K562 (cell line): ENCODE results near the gene TMEM14C. TPM values are rescaled to one million over a fixed set of nuclear protein-coding genes. Genes with fewer than 3 reads are reported as not detected.

Experiments used
- CAMTA2 ChIP-seq: fragments of 250-450 bp; sonication (Bioruptor Pico); conservative IDR thresholded peaks from 2 replicates; pipeline ENCODE4 v1.5.1; 2022
- CBX1 ChIP-seq: sonication (generic); IDR thresholded peaks from 2 replicates; pipeline ENCODE4 v1.6.1; 2016; ENCODE audit warnings: antibody characterized with exemption, low read depth, mild to moderate bottlenecking
- CTCF ChIP-seq, 3 experiments: IDR thresholded peaks in 2 of 3; conservative IDR thresholded peaks in 1 of 3; 2 replicates each; pipeline ENCODE4 v1.5.1; 2011 to 2012; ENCODE audit warnings: low read length in 3 of 3, mild to moderate bottlenecking in 3 of 3, control low read depth in 2 of 3, improper control_type of control experiment in 1 of 3, inconsistent platforms in 1 of 3, low read depth in 1 of 3, mixed read lengths in 1 of 3, moderate library complexity in 1 of 3; ENCODE audit not compliant: insufficient read depth in 2 of 3
- EGR1 ChIP-seq: fragments of 450-650 bp; conservative IDR thresholded peaks from 2 replicates; pipeline ENCODE4 v1.6.1; 2017; ENCODE audit warnings: mild to moderate bottlenecking
- HSF4 ChIP-seq: fragments of 250-450 bp; sonication (Bioruptor Pico); IDR thresholded peaks from 2 replicates; pipeline ENCODE4 v2.1.2; 2022; ENCODE audit warnings: mild to moderate bottlenecking, moderate library complexity, borderline replicate concordance
- MYC ChIP-seq, 2 experiments: fragments of 250-450 bp in 1 of 2; sonication (Bioruptor Pico) in 1 of 2; IDR thresholded peaks; 2 replicates each; pipeline versions ENCODE4 v1.5.1 to v1.6.1; 2012 to 2021; ENCODE audit warnings: low read depth in 2 of 2, borderline replicate concordance in 1 of 2, improper control_type of control experiment in 1 of 2, low read length in 1 of 2, mild to moderate bottlenecking in 1 of 2, moderate library complexity in 1 of 2
- NR2F6 ChIP-seq: fragments of 450-650 bp; formaldehyde crosslinking; IDR thresholded peaks from 2 replicates; pipeline ENCODE4 v1.4.0; 2020; ENCODE audit warnings: mild to moderate bottlenecking
- SIRT6 ChIP-seq: IDR thresholded peaks from one replicate; pipeline ENCODE4 v1.6.1; 2012; ENCODE audit warnings: low read depth, mild to moderate bottlenecking, control low read depth, inconsistent platforms, low read length, moderate library complexity
- SRSF1 ChIP-seq: fragments of 200-400 bp; formaldehyde crosslinking; IDR thresholded peaks from 2 replicates; pipeline ENCODE4 v1.6.1; 2017; ENCODE audit warnings: mild to moderate bottlenecking, low read depth, low read length, moderate library complexity
- TEAD4 ChIP-seq, 2 experiments: sonication (generic) in 1 of 2; formaldehyde crosslinking in 1 of 2; IDR thresholded peaks; 2 replicates each; pipeline versions ENCODE4 v1.6.1 to v1.8.0; 2012 to 2022; ENCODE audit warnings: borderline replicate concordance in 1 of 2, inconsistent platforms in 1 of 2, low read length in 1 of 2, mild to moderate bottlenecking in 1 of 2, missing genetic modification reagents in 1 of 2
- U2AF2 ChIP-seq: fragments of 200-400 bp; formaldehyde crosslinking; optimal IDR thresholded peaks from 2 replicates; pipeline ENCODE3; 2017; ENCODE audit warnings: low read depth, mild to moderate bottlenecking, low read length
- polyA plus RNA-seq, 8 experiments: library from polyadenylated mRNA; depleted of rRNA in 4 of 8; stranded (reverse) in 5 of 8; unstranded in 3 of 8; fragments of >200 nt; fragmentation: Nextera tagmentation in 2 of 8; fragmentation: Illumina TruSeq in 1 of 8; extraction: Ambion mirVana in 2 of 8; extraction: Trizol in 1 of 8; gene quantifications; 2 replicates each; pipeline versions ENCODE4 v1.2.1 to v1.2.3, GENCODE V29; 2011 to 2014; ENCODE audit warnings: inconsistent platforms in 1 of 8, missing spikeins in 1 of 8
- total RNA-seq, 7 experiments: library from RNA; depleted of rRNA in 6 of 7; stranded (reverse); fragments of >200 nt in 6 of 7; fragmentation: Illumina TruSeq in 2 of 7; extraction: Trizol in 2 of 7; gene quantifications; 2 replicates each; pipeline versions ENCODE4 v1.2.1 to v1.2.3, GENCODE V29; 2011 to 2021; ENCODE audit warnings: low replicate concordance in 1 of 7
- TF ChIP-seq, protein P1 (sequence below): fragments of 450-650 bp; formaldehyde crosslinking; IDR thresholded peaks from 2 replicates; pipeline ENCODE4 v1.4.0; 2022; ENCODE audit warnings: mild to moderate bottlenecking, moderate library complexity
- TF ChIP-seq, protein P2 (sequence below): sonication (generic); formaldehyde crosslinking; IDR thresholded peaks from 2 replicates; pipeline ENCODE4 v1.8.0; 2022; ENCODE audit warnings: mild to moderate bottlenecking, missing genetic modification reagents, borderline replicate concordance
- TF ChIP-seq, protein P3 (sequence below): IDR thresholded peaks from 2 replicates; pipeline ENCODE4 v1.6.1; 2014; ENCODE audit warnings: antibody characterized with exemption
- TF ChIP-seq, protein P4 (sequence below): sonication (generic); formaldehyde crosslinking; IDR thresholded peaks from 2 replicates; pipeline ENCODE4 v1.8.0; 2023; ENCODE audit warnings: mild to moderate bottlenecking, missing genetic modification reagents

Gene TMEM14C
- total and polyA plus RNA-seq, 9 of the 15 experiments (the other 6 are each of a cell fraction or from before 2014, with no cell fraction given): 151 to 496 (median 263) TPM

GRCh38 chr6:10747251-10747972, 24.5 kb downstream of the TMEM14C start, which contains the start of gene TMEM14B (continued):
- no peak for TF ChIP-seq CTCF (IDR thresholded peaks at IDR 0.05 in 2 of 3, conservative IDR thresholded peaks at IDR 0.05 in 1 of 3; ENCODE audit: insufficient read depth in 2 of 3, low read depth in 1 of 3, low read length in 3 of 3)
- TF ChIP-seq CAMTA2 (CRISPR knock-in tag): no peak
- no peak for TF ChIP-seq HSF4
- peak; percentile 94 for TF ChIP-seq EGR1
- TF ChIP-seq MYC (IDR thresholded peaks at IDR 0.05; ENCODE audit: low read depth, low read length): peak; percentile 93
- TF ChIP-seq MYC (CRISPR knock-in tag; IDR thresholded peaks at IDR 0.05; ENCODE audit: borderline replicate concordance, low read depth): peak; percentile 62; the same call in 1 of the 2 replicates
- TF ChIP-seq, protein P1, sequence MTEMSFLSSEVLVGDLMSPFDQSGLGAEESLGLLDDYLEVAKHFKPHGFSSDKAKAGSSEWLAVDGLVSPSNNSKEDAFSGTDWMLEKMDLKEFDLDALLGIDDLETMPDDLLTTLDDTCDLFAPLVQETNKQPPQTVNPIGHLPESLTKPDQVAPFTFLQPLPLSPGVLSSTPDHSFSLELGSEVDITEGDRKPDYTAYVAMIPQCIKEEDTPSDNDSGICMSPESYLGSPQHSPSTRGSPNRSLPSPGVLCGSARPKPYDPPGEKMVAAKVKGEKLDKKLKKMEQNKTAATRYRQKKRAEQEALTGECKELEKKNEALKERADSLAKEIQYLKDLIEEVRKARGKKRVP: no peak
- TF ChIP-seq, protein P2, sequence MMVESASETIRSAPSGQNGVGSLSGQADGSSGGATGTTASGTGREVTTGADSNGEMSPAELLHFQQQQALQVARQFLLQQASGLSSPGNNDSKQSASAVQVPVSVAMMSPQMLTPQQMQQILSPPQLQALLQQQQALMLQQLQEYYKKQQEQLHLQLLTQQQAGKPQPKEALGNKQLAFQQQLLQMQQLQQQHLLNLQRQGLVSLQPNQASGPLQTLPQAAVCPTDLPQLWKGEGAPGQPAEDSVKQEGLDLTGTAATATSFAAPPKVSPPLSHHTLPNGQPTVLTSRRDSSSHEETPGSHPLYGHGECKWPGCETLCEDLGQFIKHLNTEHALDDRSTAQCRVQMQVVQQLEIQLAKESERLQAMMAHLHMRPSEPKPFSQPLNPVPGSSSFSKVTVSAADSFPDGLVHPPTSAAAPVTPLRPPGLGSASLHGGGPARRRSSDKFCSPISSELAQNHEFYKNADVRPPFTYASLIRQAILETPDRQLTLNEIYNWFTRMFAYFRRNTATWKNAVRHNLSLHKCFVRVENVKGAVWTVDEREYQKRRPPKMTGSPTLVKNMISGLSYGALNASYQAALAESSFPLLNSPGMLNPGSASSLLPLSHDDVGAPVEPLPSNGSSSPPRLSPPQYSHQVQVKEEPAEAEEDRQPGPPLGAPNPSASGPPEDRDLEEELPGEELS: no peak
- TF ChIP-seq, protein P3, sequence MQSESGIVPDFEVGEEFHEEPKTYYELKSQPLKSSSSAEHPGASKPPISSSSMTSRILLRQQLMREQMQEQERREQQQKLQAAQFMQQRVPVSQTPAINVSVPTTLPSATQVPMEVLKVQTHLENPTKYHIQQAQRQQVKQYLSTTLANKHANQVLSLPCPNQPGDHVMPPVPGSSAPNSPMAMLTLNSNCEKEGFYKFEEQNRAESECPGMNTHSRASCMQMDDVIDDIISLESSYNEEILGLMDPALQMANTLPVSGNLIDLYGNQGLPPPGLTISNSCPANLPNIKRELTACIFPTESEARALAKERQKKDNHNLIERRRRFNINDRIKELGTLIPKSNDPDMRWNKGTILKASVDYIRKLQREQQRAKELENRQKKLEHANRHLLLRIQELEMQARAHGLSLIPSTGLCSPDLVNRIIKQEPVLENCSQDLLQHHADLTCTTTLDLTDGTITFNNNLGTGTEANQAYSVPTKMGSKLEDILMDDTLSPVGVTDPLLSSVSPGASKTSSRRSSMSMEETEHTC: peak; percentile 75
- peak; percentile 14 for TF ChIP-seq TEAD4 (IDR thresholded peaks at IDR 0.05; ENCODE audit: low read length)
- no peak for TF ChIP-seq TEAD4 (CRISPR knock-in tag; IDR thresholded peaks at IDR 0.05; ENCODE audit: borderline replicate concordance)
- TF ChIP-seq U2AF2: no peak
- TF ChIP-seq SIRT6: no peak
- no peak for TF ChIP-seq NR2F6 (CRISPR knock-in tag)
- 0 out of 2 replicates have a peak, but pooled peaks have one; percentile 72 for TF ChIP-seq CBX1
- TF ChIP-seq SRSF1: no peak
- TF ChIP-seq, protein P4, sequence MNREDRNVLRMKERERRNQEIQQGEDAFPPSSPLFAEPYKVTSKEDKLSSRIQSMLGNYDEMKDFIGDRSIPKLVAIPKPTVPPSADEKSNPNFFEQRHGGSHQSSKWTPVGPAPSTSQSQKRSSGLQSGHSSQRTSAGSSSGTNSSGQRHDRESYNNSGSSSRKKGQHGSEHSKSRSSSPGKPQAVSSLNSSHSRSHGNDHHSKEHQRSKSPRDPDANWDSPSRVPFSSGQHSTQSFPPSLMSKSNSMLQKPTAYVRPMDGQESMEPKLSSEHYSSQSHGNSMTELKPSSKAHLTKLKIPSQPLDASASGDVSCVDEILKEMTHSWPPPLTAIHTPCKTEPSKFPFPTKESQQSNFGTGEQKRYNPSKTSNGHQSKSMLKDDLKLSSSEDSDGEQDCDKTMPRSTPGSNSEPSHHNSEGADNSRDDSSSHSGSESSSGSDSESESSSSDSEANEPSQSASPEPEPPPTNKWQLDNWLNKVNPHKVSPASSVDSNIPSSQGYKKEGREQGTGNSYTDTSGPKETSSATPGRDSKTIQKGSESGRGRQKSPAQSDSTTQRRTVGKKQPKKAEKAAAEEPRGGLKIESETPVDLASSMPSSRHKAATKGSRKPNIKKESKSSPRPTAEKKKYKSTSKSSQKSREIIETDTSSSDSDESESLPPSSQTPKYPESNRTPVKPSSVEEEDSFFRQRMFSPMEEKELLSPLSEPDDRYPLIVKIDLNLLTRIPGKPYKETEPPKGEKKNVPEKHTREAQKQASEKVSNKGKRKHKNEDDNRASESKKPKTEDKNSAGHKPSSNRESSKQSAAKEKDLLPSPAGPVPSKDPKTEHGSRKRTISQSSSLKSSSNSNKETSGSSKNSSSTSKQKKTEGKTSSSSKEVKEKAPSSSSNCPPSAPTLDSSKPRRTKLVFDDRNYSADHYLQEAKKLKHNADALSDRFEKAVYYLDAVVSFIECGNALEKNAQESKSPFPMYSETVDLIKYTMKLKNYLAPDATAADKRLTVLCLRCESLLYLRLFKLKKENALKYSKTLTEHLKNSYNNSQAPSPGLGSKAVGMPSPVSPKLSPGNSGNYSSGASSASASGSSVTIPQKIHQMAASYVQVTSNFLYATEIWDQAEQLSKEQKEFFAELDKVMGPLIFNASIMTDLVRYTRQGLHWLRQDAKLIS (CRISPR knock-in tag): peak; percentile 81; the same call in 1 of the 2 replicates
